HG02798 (cell line): ENCODE results near the gene ZMYND12.

Source experiments
- ATAC-seq: cut with Tn5 transposase; IDR thresholded peaks from one replicate; pipeline ENCODE4 v1.9.1; 2021; ENCODE audit warnings: mild to moderate bottlenecking; ENCODE audit not compliant: unreplicated experiment, poor library complexity

Gene ZMYND12

GRCh38 chr1:42442662-42443061 lies 13.2 kb downstream of the ZMYND12 start:
- ATAC-seq, result no peak

GRCh38 chr1:42439940-42440339 lies 15.9 kb downstream of the ZMYND12 start:
- no peak for ATAC-seq

GRCh38 chr1:42434340-42434739 lies 21.5 kb downstream of the ZMYND12 start:
- ATAC-seq, result no peak

- no peak for ATAC-seq
Observed at GRCh38 chr1:42433369-42433768, 22.5 kb downstream of the ZMYND12 start.

- no peak for ATAC-seq
Observed at GRCh38 chr1:42432714-42433113, 23.1 kb downstream of the ZMYND12 start.

GRCh38 chr1:42431514-42431913 lies 24.3 kb downstream of the ZMYND12 start:
- no peak for ATAC-seq

GRCh38 chr1:42430286-42431135 lies 25.3 kb downstream of the ZMYND12 start:
- no peak for ATAC-seq

GRCh38 chr1:42429603-42430002 lies 26.2 kb downstream of the ZMYND12 start:
- no peak for ATAC-seq

- no peak for ATAC-seq
Observed at GRCh38 chr1:42427240-42427639, 28.6 kb downstream of the ZMYND12 start.

- no peak for ATAC-seq
Observed at GRCh38 chr1:42424201-42424600, 31.6 kb downstream of the ZMYND12 start.

GRCh38 chr1:42423681-42424080 lies 32.1 kb downstream of the ZMYND12 start:
- no peak for ATAC-seq

- no peak for ATAC-seq
Observed at GRCh38 chr1:42422737-42423136, 33.1 kb downstream of the ZMYND12 start.

GRCh38 chr1:42420911-42421585 lies 34.8 kb downstream of the ZMYND12 start:
- ATAC-seq, result no peak

- ATAC-seq, result no peak
Observed at GRCh38 chr1:42420121-42420520, 35.7 kb downstream of the ZMYND12 start.

GRCh38 chr1:42419126-42419821 lies 36.5 kb downstream of the ZMYND12 start:
- no peak for ATAC-seq

- no peak for ATAC-seq
Observed at GRCh38 chr1:42418516-42418915, 37.3 kb downstream of the ZMYND12 start.

GRCh38 chr1:42417166-42417565 lies 38.7 kb downstream of the ZMYND12 start:
- no peak for ATAC-seq

- no peak for ATAC-seq
Observed at GRCh38 chr1:42414551-42415496, 41.0 kb downstream of the ZMYND12 start.

GRCh38 chr1:42403880-42404400 lies 51.9 kb downstream of the ZMYND12 start:
- no peak for ATAC-seq
